Lung (tissue), 12 donors: ENCODE measurements around the gene FBXO40. TPM values are rescaled to one million over a fixed set of nuclear protein-coding genes. Genes with fewer than 3 reads are reported as not detected.

Source experiments
- ATAC-seq: fragments of 200-7000 bp; cut with Tn5 transposase; one replicate; pipeline ENCODE4 v1.9.1; 2020; ENCODE audit warnings: moderate number of reproducible peaks; ENCODE audit not compliant: insufficient read depth, low FRiP score
- DNase-seq, 3 donors: peaks; one replicate each; pipeline ENCODE4 v3.0.0-alpha.2; 2013 to 2017
- H3K27ac ChIP-seq, 2 donors: one replicate each; pipeline ENCODE4 v1.5.1; 2013; ENCODE audit warnings: mild to moderate bottlenecking in 2 of 2, moderate library complexity in 2 of 2, control low read depth in 1 of 2, inconsistent platforms in 1 of 2, low read depth in 1 of 2, low read length in 1 of 2
- H3K27me3 ChIP-seq, 3 donors: one replicate each; pipeline ENCODE4 v1.5.1; 2013; ENCODE audit warnings: low read length in 2 of 3; ENCODE audit not compliant: control insufficient read depth in 3 of 3, insufficient read depth in 3 of 3
- H3K36me3 ChIP-seq, 4 donors: one replicate each; pipeline ENCODE4 v1.5.1; 2013; ENCODE audit warnings: low read length in 4 of 4, mild to moderate bottlenecking in 1 of 4, moderate library complexity in 1 of 4; ENCODE audit not compliant: control insufficient read depth in 4 of 4, insufficient read depth in 4 of 4
- H3K4me1 ChIP-seq, 5 donors: one replicate each; pipeline ENCODE4 v1.5.1; 2013; ENCODE audit warnings: low read length in 5 of 5, mild to moderate bottlenecking in 2 of 5, moderate library complexity in 1 of 5; ENCODE audit not compliant: control insufficient read depth in 5 of 5, insufficient read depth in 5 of 5
- H3K4me3 ChIP-seq: one replicate; pipeline ENCODE4 v1.5.1; 2013; ENCODE audit warnings: mild to moderate bottlenecking, control low read depth, moderate library complexity
- H3K9ac ChIP-seq, 2 donors: one replicate each; pipeline ENCODE4 v1.5.1; 2013; ENCODE audit warnings: low read length in 2 of 2, control low read depth in 1 of 2; ENCODE audit not compliant: insufficient read depth in 1 of 2
- H3K9me3 ChIP-seq, 4 donors: one replicate each; pipeline ENCODE4 v1.5.1; 2013; ENCODE audit warnings: low read length in 3 of 4, mild to moderate bottlenecking in 1 of 4, moderate library complexity in 1 of 4; ENCODE audit not compliant: control insufficient read depth in 4 of 4, insufficient read depth in 3 of 4
- CTCF ChIP-seq: IDR thresholded peaks from 2 replicates; pipeline ENCODE4 v1.5.1; 2012; ENCODE audit warnings: mild to moderate bottlenecking; ENCODE audit errors: control extremely low read depth, extremely low read depth
- WGBS, 2 donors: extraction: QIAGEN DNeasy Blood & Tissue Kit; methylation state at CpG; one replicate each; pipeline ENCODE4 v1.1.7; 2013; 5-methylcytosine and 5-hydroxymethylcytosine counted together
- polyA plus RNA-seq, 2 donors: library from polyadenylated mRNA; stranded (reverse); fragments of 200-250 nt; gene quantifications; one replicate each; pipeline ENCODE4 v1.2.1, GENCODE V29; 2013
- total RNA-seq, 2 donors: library from RNA; depleted of rRNA in 1 of 2; stranded (reverse); fragments of >200 nt in 1 of 2; gene quantifications; one replicate each; pipeline ENCODE4 v1.2.1, GENCODE V29; 2014 to 2021
- donor health status: control.
- donor health status: control.
- donor health status: Bipolar disorder and iron deficiency.
- donor health status: healthy.
- donor health status: DM: yes; HTN: yes; CAD: no.

FBXO40 gene
- total and polyA plus RNA-seq, 4 donors: 0.03 to 0.06 TPM; not detected in 2

GRCh38 chr3:121627622-121628021 lies 34.4 kb downstream of the FBXO40 start:
- Histone ChIP-seq H3K36me3 (no peaks in the 10 kb centered on the region), H3K27ac (no peak overlapping the region), H3K27me3 (no peaks in the 10 kb centered on the region), H3K4me1 (peaks cover 0 to 2% (median 0%) of the 10 kb centered on the region in 5 donors), H3K4me3 (no peak overlapping the region), H3K9ac (no peak overlapping the region), H3K9me3 (no peaks in the 10 kb centered on the region)
- DNase-seq: no peak
- 83 to 86% methylated on average over 3 of the region's 3 CpGs for WGBS, 2 donors
- no peak for TF ChIP-seq CTCF
- ATAC-seq: no peak

- Histone ChIP-seq H3K4me3 (no peak overlapping the region), H3K27ac (peak overlapping the region in 1 of 2 donors; percentile 70), H3K27me3 (no peaks in the 10 kb centered on the region), H3K9me3 (no peaks in the 10 kb centered on the region), H3K4me1 (peaks cover 0 to 2% (median 0%) of the 10 kb centered on the region in 5 donors), H3K9ac (no peak overlapping the region), H3K36me3 (peaks cover 0 to 6% (median 0%) of the 10 kb centered on the region in 4 donors)
- 77 to 91% methylated on average over 6 of the region's 6 CpGs for WGBS, 2 donors
- no peak for ATAC-seq
- TF ChIP-seq CTCF: no peak
- DNase-seq: no peak
Measured at GRCh38 chr3:121629601-121630000, 36.4 kb downstream of the FBXO40 start.

- no peak for TF ChIP-seq CTCF
- peak overlapping the region in 1 of 2 donors; percentile 70 for H3K27ac ChIP-seq
- ATAC-seq (no peak), DNase-seq (no peak)
- H3K9me3 ChIP-seq: no peaks in the 10 kb centered on the region
- no peak overlapping the region for H3K9ac ChIP-seq
- peaks cover 0 to 6% (median 0%) of the 10 kb centered on the region in 4 donors for H3K36me3 ChIP-seq
- H3K27me3 ChIP-seq: no peaks in the 10 kb centered on the region
- 96 to 98% methylated on average over 1 of the region's 1 CpG for WGBS, 2 donors
- H3K4me1 ChIP-seq: peaks cover 0 to 2% (median 0%) of the 10 kb centered on the region in 5 donors
- H3K4me3 ChIP-seq: no peak overlapping the region
Measured at GRCh38 chr3:121630355-121630754, 37.2 kb downstream of the FBXO40 start.

- no peaks in the 10 kb centered on the region for H3K27me3 ChIP-seq
- H3K9me3 ChIP-seq: no peaks in the 10 kb centered on the region
- H3K4me3 ChIP-seq: no peak overlapping the region
- TF ChIP-seq CTCF: no peak
- peaks cover 0 to 4% (median 0%) of the 10 kb centered on the region in 4 donors for H3K36me3 ChIP-seq
- H3K27ac ChIP-seq: no peak overlapping the region
- no peak for DNase-seq
- no peak overlapping the region for H3K9ac ChIP-seq
- WGBS, 2 donors: 93 to 95% methylated on average over 1 of the region's 1 CpG
- no peaks in the 10 kb centered on the region for H3K4me1 ChIP-seq
- no peak for ATAC-seq
Measured at GRCh38 chr3:121637922-121638321, 44.7 kb downstream of the FBXO40 start.
